ENCODE results near the gene BATF. TPM values are rescaled to one million over a fixed set of nuclear protein-coding genes. Genes with fewer than 3 reads are reported as not detected.

Gene BATF
- total RNA-seq, 6 experiments from 2014 or later: 0.24 to 10.4 (median 0.87) TPM

DNA sequence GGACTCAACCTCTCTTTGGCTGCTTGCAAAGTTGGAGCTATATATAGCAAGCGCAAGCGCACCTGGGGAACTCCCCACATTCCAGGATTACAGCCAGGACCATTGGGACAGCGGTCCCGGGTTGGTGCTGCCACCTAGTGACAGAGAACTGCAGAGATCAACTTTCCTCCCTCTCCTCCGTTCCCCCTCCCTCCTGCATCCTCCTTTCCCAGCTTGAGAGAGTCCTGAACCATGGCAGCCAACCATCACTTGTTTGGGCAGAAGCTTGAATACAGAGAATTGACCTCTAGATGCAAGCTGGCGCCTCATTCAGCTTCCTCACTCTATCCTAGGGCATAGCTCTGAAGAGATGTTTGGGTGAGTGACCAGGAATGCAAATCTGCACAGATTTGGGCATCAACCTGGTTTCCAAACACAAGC lies 38.8 kb downstream of the BATF start:
- H3K9me3 ChIP-seq: no peaks in the 10 kb centered on the region
- DNase-seq (peak; percentile 82 to 86 (median 82)), ATAC-seq (peak; percentile 97 to 99 (median 98))
- no peaks in the 10 kb centered on the region for H3K27me3 ChIP-seq
- no peak overlapping the region for H3K27ac ChIP-seq
- H3K4me1 ChIP-seq: peaks cover 0 to 9% (median 3%) of the 10 kb centered on the region in 4 donors
- TF ChIP-seq, protein P1, sequence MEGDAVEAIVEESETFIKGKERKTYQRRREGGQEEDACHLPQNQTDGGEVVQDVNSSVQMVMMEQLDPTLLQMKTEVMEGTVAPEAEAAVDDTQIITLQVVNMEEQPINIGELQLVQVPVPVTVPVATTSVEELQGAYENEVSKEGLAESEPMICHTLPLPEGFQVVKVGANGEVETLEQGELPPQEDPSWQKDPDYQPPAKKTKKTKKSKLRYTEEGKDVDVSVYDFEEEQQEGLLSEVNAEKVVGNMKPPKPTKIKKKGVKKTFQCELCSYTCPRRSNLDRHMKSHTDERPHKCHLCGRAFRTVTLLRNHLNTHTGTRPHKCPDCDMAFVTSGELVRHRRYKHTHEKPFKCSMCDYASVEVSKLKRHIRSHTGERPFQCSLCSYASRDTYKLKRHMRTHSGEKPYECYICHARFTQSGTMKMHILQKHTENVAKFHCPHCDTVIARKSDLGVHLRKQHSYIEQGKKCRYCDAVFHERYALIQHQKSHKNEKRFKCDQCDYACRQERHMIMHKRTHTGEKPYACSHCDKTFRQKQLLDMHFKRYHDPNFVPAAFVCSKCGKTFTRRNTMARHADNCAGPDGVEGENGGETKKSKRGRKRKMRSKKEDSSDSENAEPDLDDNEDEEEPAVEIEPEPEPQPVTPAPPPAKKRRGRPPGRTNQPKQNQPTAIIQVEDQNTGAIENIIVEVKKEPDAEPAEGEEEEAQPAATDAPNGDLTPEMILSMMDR (IDR thresholded peaks at IDR 0.05): peak; percentile 87 to 94 (median 93)
- no peak for TF ChIP-seq POLR2A (IDR thresholded peaks at IDR 0.05)
- WGBS (ENCODE audit: insufficient coverage, low coverage, low lambda C conversion rate, missing lambda C conversion rate): 2% methylated on average over 6 of the region's 6 CpGs
- no peaks in the 10 kb centered on the region for H3K36me3 ChIP-seq
- no peak overlapping the region for H3K4me3 ChIP-seq
- intact Hi-C loops (cut with DNase I): no loop called here

GRCh38 chr14:75562089-75562488 lies 39.8 kb downstream of the BATF start:
- TF ChIP-seq, protein P1 (IDR thresholded peaks at IDR 0.05): no peak
- no peak for TF ChIP-seq POLR2A (IDR thresholded peaks at IDR 0.05)
- no peaks in the 10 kb centered on the region for H3K9me3 ChIP-seq
- peaks cover 0 to 9% (median 3%) of the 10 kb centered on the region in 4 donors for H3K4me1 ChIP-seq
- DNase-seq (no peak), ATAC-seq (no peak)
- no peak overlapping the region for H3K27ac ChIP-seq
- WGBS (ENCODE audit: insufficient coverage, low coverage, low lambda C conversion rate, missing lambda C conversion rate): 41% methylated on average over 7 of the region's 7 CpGs
- H3K36me3 ChIP-seq: no peaks in the 10 kb centered on the region
- H3K4me3 ChIP-seq: no peak overlapping the region
- intact Hi-C loops (cut with DNase I): no loop called here
- H3K27me3 ChIP-seq: no peaks in the 10 kb centered on the region

DNA sequence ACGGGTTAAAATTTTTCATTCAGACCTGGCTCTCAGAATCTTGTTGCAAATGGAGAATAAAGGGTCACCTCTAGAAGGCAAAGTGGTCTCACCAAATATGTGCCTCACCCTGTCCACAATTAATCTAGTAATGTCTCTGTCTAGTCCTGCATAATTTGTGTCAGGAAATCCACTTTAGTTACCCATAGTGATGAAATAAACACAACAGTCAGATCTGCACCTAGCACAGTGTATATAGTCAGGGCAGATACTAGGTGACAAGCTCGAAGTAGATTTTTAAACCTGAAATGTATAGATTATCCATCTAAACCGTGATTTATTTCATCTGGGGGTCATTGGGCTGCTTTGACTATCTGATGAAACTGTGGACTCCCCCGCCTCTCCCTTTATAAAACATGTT lies 40.2 kb downstream of the BATF start:
- H3K4me1 ChIP-seq: peaks cover 0 to 9% (median 3%) of the 10 kb centered on the region in 4 donors
- no peaks in the 10 kb centered on the region for H3K27me3 ChIP-seq
- no peaks in the 10 kb centered on the region for H3K9me3 ChIP-seq
- no peak for TF ChIP-seq POLR2A (IDR thresholded peaks at IDR 0.05)
- TF ChIP-seq, protein P1 (IDR thresholded peaks at IDR 0.05): no peak
- H3K27ac ChIP-seq: no peak overlapping the region
- ATAC-seq: no peak
- H3K36me3 ChIP-seq: no peaks in the 10 kb centered on the region
- DNase-seq: no peak
- WGBS (ENCODE audit: insufficient coverage, low coverage, low lambda C conversion rate, missing lambda C conversion rate): 60% methylated on average over 4 of the region's 4 CpGs
- no peak overlapping the region for H3K4me3 ChIP-seq
- intact Hi-C loops (cut with DNase I): no loop called here

DNA sequence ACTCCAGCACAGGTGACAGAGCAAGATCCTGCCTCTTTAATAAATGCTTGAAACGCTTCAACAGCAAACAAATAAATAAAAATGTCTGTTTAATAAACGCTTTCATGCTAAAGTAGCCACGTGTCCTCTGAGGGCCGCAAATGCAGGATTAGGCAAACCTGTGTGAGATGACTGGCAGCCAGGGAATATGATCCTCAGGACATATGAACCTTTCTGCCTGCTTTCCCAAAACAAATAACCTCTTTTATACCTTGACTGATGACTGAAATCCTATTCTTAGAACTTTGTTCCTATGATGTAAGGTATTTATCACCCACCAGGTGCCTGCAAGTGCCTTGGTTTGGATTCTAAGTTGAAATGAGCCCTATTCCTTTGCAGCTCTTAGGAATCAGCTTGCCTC lies 41.7 kb downstream of the BATF start:
- H3K36me3 ChIP-seq: no peaks in the 10 kb centered on the region
- DNase-seq (no peak), ATAC-seq (no peak)
- H3K9me3 ChIP-seq: no peaks in the 10 kb centered on the region
- H3K4me3 ChIP-seq: no peak overlapping the region
- peaks cover 0 to 9% (median 3%) of the 10 kb centered on the region in 4 donors for H3K4me1 ChIP-seq
- no peaks in the 10 kb centered on the region for H3K27me3 ChIP-seq
- no peak overlapping the region for H3K27ac ChIP-seq
- intact Hi-C loops (cut with DNase I): no loop called here
- TF ChIP-seq POLR2A (IDR thresholded peaks at IDR 0.05): no peak
- TF ChIP-seq, protein P1 (IDR thresholded peaks at IDR 0.05): no peak
- WGBS (ENCODE audit: insufficient coverage, low coverage, low lambda C conversion rate, missing lambda C conversion rate): 34% methylated on average over 4 of the region's 4 CpGs

GRCh38 chr14:75565056-75565455 lies 42.8 kb downstream of the BATF start:
- Histone ChIP-seq H3K4me1 (peaks cover 0 to 8% (median 1%) of the 10 kb centered on the region in 4 donors), H3K27me3 (no peaks in the 10 kb centered on the region), H3K36me3 (no peaks in the 10 kb centered on the region), H3K4me3 (no peak overlapping the region), H3K9me3 (no peaks in the 10 kb centered on the region), H3K27ac (no peak overlapping the region)
- DNase-seq: no peak
- ATAC-seq: no peak
- TF ChIP-seq, protein P1 (IDR thresholded peaks at IDR 0.05): no peak
- no peak for TF ChIP-seq POLR2A (IDR thresholded peaks at IDR 0.05)
- 88% methylated on average over 3 of the region's 5 CpGs for WGBS (ENCODE audit: insufficient coverage, low coverage, low lambda C conversion rate, missing lambda C conversion rate)
- intact Hi-C loops (cut with DNase I): no loop called here

Measured in right lobe of liver (tissue), 6 donors.